HG02588 (cell line): Measurements from ENCODE around the gene MAGI3.
"Not testable (repeated sequence)": the region's sequence is repeated elsewhere in the genome, so short reads cannot be mapped to it uniquely, and the experiment has no call there.

Experiments
- ATAC-seq: cut with Tn5 transposase; IDR thresholded peaks from one replicate; pipeline ENCODE4 v1.9.1; 2021; ENCODE audit warnings: mild to moderate bottlenecking, moderate library complexity; ENCODE audit not compliant: unreplicated experiment

The MAGI3 gene

DNA sequence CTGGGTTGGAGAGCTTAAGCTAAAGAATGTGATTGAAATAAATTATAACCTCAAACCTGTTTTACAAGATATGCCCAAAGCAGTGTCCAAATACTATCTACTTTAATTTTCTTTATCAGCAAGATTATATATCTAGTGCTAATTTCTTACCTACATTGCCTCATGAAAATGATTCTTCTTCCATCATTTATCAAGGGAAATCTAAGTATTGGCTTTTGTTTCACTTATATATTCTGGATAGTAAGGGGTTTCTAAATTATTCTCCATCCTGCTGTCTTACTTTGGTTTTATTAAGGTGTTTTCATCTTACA is 287.8 kb downstream of the MAGI3 start:
- no peak for ATAC-seq

DNA sequence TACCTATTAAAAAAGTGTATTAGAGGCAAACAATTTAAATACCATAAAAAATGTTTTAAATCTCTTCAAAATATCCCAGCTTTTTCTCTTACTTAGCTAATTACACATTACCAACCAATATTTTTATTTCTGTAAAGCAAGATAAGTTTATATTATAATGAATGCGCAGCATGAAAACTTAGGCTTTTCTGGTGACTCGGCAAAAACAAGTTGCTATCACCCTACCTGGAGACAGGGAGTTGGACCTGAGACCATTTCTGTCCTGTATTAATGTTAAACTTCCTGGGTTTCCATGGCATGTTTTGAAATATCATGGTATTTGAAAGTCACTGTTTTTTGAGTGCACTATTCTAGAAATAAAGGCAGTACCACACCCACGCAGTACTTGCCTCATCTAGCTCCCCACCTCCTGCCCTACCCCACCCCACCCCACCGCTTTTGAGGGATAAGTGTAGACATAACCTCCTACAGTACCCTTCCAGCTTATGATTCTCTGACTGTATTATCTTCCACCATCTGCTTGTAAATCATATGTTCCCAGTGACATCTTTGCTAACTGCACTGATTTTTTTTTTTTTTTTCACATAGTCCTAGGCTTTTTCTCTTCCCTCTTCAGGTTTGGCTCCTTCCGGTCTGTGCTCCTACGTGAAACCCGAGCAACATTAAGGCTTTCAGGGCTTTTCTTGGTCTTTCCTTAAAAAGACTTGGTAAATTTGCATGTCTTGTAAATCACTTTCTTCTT is 291.5 kb downstream of the MAGI3 start:
- no peak for ATAC-seq

DNA sequence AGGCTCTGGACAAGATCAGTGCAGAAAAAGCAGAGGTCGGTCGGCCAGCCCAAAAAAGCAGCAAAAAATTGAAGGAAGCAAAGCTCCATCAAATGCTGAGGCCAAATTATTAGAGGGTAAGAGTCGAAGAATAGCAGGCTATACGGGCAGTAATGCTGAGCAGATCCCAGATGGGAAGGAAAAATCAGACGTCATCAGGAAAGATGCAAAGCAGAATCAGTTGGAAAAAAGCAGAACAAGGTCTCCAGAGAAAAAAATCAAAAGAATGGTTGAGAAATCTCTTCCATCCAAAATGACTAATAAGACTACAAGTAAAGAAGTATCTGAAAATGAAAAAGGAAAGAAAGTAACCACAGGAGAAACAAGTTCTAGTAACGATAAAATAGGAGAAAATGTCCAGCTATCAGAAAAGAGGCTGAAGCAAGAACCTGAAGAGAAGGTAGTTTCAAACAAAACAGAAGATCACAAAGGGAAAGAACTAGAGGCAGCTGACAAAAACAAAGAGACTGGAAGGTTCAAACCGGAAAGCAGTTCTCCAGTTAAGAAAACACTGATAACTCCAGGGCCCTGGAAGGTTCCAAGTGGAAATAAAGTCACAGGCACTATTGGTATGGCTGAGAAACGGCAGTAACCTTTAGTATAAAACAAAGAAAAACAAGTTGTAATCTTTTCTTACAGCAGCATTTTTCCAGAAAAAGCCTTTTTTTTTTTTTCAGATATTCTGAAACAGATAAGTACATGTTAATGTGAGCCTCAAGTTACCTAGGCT is 293.3 kb downstream of the MAGI3 start:
- no peak for ATAC-seq

DNA sequence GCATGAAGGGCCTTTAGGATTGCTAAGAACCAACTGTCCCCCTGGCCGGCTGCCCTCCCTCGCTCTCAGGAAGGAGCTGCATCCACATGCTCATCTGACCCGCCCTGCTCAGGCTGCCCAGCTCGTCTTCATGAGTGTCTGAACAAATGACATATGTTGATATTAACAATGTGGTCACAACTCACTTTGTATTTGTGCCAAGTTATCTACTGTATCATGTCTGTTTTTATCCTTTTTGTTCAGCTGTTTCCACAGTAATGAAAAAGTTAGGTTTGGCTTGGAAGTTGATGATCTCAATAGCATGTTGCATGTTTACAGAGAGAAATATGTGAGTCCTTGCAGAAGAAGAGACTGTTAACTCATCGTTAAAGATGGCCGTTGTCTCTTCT is 293.8 kb downstream of the MAGI3 start:
- no peak for ATAC-seq

DNA sequence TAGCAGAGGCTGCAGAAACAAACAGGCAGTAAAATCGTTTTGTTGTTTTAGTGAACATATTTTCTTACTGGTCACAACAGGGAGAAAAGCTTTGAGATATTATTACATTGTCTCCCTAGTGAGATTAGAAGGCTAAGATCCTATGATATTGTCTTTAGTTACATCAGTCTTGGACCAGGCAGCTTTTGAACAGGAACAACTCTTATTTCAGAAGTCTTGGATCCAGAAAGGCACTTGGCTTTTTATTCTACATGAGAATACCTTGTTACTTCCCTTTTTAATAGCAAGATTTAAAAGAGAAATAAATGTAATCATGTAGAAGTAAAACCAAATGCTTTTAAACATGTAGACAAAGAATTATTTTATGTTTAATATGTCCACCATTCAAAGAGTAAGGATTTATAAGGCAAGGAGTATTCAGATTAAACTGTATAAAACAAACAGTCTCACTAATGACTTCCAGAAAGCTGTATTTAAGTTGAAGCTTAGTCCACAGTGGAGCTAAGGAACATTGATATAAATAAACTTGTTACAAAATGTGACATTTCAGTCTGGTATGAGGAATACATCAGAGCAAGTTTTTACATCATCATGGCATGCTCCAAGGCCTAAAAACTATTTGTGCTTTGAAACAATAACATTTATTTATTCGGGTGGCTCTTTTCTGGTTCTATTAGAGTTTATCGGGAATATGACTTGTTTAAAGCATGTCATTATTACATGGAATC is 296.7 kb downstream of the MAGI3 start:
- no peak for ATAC-seq

DNA sequence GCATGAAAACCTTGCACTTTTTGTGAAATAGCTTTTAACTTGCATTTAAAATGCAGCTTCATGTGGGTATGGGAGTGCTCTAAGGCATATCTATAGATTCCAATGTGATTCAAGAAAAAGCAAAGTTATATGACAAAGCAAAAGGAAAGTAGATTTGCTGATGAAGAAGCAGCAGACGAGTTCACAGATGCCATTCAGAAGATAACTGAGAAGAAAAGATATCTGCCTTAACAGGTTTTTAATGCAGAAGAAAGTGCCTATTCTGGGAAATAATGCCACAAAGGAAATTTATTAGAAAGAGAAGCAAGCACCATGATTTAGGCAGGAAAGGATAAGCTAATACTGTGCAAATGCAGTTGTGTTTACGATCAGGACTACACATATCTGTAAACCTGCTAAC is 300.9 kb downstream of the MAGI3 start:
- no peak for ATAC-seq

DNA sequence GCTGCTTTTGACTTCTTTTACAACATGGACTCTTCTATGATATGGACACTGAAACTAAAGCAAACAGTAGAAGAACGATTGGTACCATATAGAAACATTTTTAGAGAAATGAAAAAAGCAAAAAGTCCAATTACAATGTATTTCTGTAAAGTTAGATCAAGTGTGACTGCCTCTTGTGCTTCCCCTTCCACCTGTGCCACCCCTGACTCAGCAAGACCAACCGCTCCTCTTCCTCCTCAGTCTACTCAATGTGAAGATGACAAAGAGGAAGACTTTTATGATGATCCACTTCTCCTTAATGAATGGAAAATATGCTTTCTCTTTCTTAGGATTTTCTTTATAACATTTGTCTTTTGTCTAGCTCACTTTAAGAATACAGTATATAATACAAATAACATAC is 302.0 kb downstream of the MAGI3 start:
- no peak for ATAC-seq

DNA sequence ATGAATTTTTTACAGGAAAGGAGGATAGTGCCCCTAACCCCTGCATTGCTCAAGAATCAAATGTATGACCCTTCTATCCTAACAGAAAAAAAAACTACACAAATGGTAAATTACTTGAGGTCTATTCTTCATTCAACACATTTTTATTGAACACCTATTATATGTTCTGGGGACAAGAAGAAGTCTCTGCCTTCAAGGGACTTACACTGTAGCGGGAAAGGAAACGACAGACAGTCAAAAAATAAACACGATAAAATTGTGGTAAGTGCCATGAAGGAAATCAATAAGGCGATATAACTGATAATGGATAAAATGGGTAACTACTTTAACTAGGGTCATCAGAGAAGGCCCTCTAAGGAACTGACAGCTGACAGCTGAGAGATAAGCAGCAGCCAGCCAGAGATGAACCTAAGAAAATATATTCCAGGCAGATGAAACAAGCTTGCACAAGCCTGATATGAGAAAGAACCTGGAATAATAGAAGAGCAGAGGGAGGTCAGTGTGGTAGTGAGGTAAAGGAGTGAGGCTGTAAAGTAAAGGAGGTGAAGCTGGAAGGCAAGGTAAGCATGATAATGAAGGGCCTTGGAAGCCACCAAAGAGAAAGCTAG is 302.6 kb downstream of the MAGI3 start:
- no peak for ATAC-seq

DNA sequence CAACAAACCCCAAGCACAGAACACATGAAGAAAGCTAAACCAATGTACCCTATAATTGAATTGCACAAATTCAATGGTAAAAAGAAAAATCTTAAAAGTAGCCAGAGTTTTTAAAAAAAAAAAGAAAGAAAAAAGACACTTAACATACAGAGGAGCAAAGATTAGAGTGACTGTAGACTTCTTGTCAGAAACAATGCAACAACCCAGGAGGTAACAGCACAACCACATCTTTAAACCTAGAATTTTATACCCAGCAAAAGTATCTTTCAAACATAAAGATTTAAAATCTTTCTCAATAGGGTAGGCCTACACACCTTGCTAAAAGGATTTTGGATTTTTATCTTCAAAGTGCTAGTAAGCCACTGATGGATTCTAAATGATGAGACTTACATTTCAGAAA is 304.6 kb downstream of the MAGI3 start:
- no peak for ATAC-seq

DNA sequence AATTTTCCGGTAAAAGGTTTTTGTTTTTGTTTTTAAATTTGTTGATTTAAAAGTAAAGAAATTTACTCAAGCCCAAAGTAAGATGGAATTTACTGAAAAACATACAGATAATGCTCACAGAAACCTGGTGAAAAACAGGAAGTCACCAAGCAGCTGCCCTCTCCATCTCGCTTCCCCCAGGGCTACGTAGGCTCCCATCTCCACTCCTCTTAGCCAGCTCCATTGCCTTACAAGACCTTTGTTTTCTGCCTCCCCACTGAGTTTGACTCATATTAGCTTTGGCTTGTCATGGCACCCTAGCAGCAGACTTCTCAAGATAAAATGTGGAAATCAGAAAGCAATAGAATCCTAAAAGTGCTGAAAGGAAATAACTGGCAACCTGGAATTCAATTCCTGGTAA is 311.1 kb downstream of the MAGI3 start:
- ATAC-seq = no peak

DNA sequence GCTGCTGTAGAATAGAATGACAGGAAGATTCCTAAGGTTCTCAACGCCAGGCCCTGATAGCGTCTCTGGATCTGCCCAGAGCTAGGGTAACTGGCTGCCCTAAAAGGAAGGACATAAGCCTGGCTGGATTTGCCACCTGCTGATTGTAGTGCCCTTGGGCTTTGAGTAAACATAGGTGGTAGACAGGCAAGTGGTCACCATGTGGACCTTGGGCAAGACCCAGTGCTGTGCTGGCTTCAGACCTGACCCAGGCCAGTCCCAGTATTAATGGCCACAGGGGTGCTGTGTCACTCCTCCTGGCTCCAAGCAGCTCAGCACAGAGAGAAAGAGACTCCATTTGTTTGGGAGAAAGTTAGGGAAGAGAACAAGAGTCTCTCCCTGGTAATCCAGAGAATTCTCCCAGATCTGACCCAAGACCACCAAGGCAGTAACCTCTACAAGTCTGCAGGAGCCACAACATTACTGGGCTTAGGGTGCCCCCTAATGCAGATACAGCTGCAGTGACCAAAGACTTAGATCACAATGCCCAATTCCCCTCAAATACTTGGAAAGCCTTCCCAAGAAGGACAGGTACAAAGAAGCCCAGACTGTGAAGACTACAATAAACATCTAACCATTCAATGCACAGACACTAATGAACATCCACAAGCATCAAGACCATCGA is 324.4 kb downstream of the MAGI3 start:
- ATAC-seq = no peak

DNA sequence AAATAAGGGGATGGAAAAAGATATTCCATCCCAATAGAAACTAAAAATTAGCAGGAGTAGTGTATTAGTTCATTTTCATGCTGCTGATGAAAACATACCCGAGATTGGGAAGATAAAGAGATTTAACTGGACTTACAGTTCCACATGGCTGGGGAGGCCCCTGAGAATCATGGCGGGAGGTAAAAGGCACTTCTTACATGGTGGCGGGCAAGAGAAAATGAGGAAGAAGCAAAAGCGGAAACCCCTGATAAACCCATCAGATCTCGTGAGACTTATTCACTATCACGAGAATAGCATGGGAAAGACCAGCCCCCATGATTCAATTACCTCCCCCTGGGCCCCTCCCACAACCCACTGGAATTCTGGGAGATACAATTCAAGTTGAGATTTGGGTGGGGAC is 327.2 kb downstream of the MAGI3 start:
- not testable (repeated sequence) for ATAC-seq

DNA sequence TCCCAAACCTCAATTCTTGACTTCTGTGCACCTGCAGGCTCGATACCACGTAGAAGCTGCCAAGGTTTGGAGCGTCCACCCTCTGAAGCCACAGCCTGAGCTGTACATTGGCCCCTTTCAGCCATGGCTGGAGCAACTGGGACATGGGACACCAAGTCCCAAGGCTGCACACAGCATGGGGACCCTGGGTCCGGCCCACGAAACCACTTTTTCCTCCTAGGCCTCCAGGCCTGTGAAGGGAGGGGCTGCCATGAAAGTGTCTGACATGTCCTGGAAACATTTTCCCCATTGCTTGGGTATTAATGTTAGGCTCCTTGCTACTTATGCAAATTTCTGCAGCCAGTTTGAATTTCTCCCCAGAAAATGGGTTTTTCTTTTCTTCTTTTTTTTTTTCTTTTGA is 328.3 kb downstream of the MAGI3 start:
- not testable (repeated sequence) for ATAC-seq

DNA sequence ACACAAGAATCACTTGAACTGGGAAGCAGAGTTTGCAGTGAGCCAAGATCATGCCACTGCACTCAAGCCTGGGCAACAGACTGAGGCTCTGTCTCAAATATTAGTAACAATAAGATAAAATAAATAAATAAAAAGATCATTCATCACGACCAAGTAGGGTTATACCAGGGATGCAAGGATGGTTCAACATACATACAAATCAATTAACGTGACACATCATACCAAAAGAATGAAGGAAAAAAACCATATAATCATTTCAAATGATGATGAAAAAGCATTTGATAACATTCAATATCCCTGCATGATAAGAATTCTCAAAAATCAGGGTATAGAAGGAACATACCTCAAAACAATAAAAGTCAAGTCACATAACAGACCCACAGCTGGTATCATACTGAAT is 330.7 kb downstream of the MAGI3 start:
- ATAC-seq = no peak

DNA sequence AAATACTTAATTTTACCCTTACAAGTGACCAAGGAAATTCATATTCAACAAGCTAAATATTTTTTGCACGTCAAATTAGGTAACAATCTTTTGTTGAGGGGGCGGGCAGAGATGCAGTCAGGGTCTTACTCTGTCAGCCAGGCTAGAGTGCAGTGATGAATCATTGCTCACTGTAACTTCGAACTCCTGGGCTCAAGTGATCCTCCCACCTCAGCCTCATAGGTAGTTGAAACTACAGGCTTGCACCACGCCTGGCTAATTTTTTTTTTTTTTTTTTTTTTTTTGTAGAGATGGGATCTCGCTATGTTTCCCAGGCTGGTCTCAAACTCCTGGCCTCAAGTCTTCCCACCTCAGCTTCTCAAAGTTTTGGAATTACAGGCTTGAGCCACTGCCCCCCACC is 342.5 kb downstream of the MAGI3 start:
- ATAC-seq = no peak

DNA sequence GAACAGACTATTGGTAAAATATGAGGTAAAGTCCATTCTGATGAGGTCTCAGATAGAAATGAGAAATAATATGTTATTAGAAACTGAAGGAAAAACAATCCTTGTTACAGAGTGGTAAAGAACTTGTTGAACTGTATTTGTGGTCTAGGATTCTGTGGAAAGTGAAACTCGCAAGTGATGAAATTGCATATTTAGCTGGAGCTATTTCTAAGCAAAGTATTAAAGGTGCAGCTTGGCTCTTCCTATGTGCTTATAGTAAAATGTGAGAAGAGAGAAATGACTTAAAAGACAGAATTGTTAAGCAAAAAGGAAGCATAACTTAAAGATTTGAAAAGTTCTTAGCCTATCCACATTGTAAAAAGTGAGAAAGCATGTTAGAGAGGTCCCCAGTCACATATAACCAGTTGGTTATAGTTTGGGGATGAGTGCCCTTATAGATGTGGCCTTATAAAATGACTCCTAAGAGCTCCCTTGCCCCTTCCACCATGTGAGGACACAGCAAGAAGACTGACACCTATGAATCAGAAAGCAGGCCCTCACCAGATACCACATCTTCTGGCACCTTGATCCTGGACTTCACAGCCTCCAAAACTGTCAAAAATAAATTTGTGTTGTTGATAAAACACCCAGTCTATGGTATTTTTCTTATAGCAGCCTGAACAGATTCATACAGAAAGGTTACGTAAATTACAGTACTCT is 344.2 kb downstream of the MAGI3 start:
- ATAC-seq = no peak
